Heart left ventricle (tissue), 13 donors: Measurements from ENCODE around the gene CPNE8.

Experiments
- POLR2A ChIP-seq, 2 donors: fragments of 450-650 bp; IDR thresholded peaks; one replicate each; pipeline ENCODE4 v1.6.1; 2017; ENCODE audit warnings: antibody characterized with exemption in 2 of 2, mild to moderate bottlenecking in 2 of 2, moderate library complexity in 2 of 2
- TF ChIP-seq, protein P1 (sequence below), 12 donors: fragments of 200-600 bp; sonication (generic) in 4 of 12; IDR thresholded peaks; one replicate each; pipeline versions ENCODE4 v1.5.0 to v1.8.0; 2018 to 2022; ENCODE audit warnings: antibody characterized with exemption in 12 of 12, mild to moderate bottlenecking in 5 of 12
- donor health status: ischemic (EF 13 %, LVEDD 7.1; RV severe dilation, severe dysfunction).
- donor health status: DM: no; HTN: yes; CAD: no.
- donor health status: DM: no; HTN: no; CAD: no.
- donor health status: ischemic (EF 25% LVEDD 6.9; RV normal size, moderate dysfunction).
- donor health status: ischemic (EF 25% LVEDD 5.7; RV mildly dilated, moderate dysfunction).
- donor health status: ischemic (EF 35%, LVEDD 5.7; RV mildly dilated, moderate dysfunction).
- donor health status: nonischemic (EF 11% LVEDD 7.7; RV severe dilation, severe dysfunction).
- donor health status: DM: yes; HTN: yes; CAD: no.
- donor health status: PGD.
- donor health status: ischemic (EF 29% LVEDD 5.4; RV normal size, mild dysfunction).
- donor health status: nonischemic (EF 23%, LVEDD 6.1; RV moderate dilation, normal function).

DNA sequence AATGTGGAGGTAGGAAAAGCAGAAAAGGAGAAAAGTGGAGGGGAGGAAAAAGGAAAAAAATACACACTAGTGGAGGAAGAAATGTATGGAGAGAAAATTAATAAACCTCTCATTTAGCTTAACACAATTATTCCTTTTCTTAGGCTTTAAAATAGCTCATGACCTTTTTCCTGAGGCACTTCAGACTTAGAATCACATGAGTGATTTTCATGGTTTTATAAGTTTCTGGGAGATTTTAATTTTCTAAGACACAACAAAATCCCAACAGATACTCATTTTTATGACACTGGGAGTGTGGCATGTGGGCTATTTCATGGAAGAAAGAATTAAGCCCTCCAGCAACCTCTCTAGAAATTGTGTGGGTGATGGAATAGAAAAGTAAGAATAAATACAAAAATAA lies 214.7 kb downstream of the CPNE8 start:
- TF ChIP-seq, protein P1, sequence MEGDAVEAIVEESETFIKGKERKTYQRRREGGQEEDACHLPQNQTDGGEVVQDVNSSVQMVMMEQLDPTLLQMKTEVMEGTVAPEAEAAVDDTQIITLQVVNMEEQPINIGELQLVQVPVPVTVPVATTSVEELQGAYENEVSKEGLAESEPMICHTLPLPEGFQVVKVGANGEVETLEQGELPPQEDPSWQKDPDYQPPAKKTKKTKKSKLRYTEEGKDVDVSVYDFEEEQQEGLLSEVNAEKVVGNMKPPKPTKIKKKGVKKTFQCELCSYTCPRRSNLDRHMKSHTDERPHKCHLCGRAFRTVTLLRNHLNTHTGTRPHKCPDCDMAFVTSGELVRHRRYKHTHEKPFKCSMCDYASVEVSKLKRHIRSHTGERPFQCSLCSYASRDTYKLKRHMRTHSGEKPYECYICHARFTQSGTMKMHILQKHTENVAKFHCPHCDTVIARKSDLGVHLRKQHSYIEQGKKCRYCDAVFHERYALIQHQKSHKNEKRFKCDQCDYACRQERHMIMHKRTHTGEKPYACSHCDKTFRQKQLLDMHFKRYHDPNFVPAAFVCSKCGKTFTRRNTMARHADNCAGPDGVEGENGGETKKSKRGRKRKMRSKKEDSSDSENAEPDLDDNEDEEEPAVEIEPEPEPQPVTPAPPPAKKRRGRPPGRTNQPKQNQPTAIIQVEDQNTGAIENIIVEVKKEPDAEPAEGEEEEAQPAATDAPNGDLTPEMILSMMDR (IDR thresholded peaks at IDR 0.05) = no peak
- TF ChIP-seq POLR2A (IDR thresholded peaks at IDR 0.05) = no peak
